Dermis blood vessel endothelial cell (primary cell): ENCODE results near the gene OR2G6. TPM values are rescaled to one million over a fixed set of nuclear protein-coding genes. Genes with fewer than 3 reads are reported as not detected.
"Not testable (repeated sequence)": the region's sequence is repeated elsewhere in the genome, so short reads cannot be mapped to it uniquely, and the experiment has no call there.

Experiments used
- DNase-seq: peaks from one replicate; pipeline ENCODE4 v3.0.0; 2010
- total RNA-seq: library from RNA; depleted of rRNA; stranded (reverse); fragments of >200 nt; gene quantifications from 2 replicates; pipeline ENCODE4 v1.2.3, GENCODE V29; 2014

OR2G6 gene
- not detected in 2 replicates for total RNA-seq

GRCh38 chr1:248507773-248508172 lies at the start of gene OR2G6:
Gene OR2G6 (plus strand): TSS chr1:248508073. CDS start chr1:248521647, 13,574 bp downstream.
- not testable (repeated sequence) for DNase-seq

GRCh38 chr1:248459117-248459516 lies 48.8 kb upstream of the OR2G6 start:
- not testable (repeated sequence) for DNase-seq

- DNase-seq: no peak
Observed at GRCh38 chr1:248471154-248471553, 36.7 kb upstream of the OR2G6 start.

- DNase-seq: not testable (repeated sequence)
Observed at GRCh38 chr1:248472111-248472510, 35.8 kb upstream of the OR2G6 start.

- not testable (repeated sequence) for DNase-seq
Observed at GRCh38 chr1:248473051-248473450, 34.8 kb upstream of the OR2G6 start, which contains the start of gene OR2T3. Gene OR2T3 (plus strand): TSS chr1:248473351. CDS start chr1:248473351, 0 bp downstream.

- not testable (repeated sequence) for DNase-seq
Observed at GRCh38 chr1:248475660-248476059, 32.2 kb upstream of the OR2G6 start.

- not testable (repeated sequence) for DNase-seq
Observed at GRCh38 chr1:248481686-248482579, 25.9 kb upstream of the OR2G6 start.

- DNase-seq: not testable (repeated sequence)
Observed at GRCh38 chr1:248488289-248488688, 19.6 kb upstream of the OR2G6 start, which contains the start of gene OR2T5. Gene OR2T5 (plus strand): TSS chr1:248488589. CDS start chr1:248488589, 0 bp downstream.

GRCh38 chr1:248496661-248497060 lies 11.2 kb upstream of the OR2G6 start:
- DNase-seq: not testable (repeated sequence)

- DNase-seq: not testable (repeated sequence)
Observed at GRCh38 chr1:248500305-248501035, 7.4 kb upstream of the OR2G6 start.

- not testable (repeated sequence) for DNase-seq
Observed at GRCh38 chr1:248510217-248510616, 2.3 kb downstream of the OR2G6 start.

- DNase-seq: no peak
Observed at GRCh38 chr1:248521856-248522255, 14.0 kb downstream of the OR2G6 start.

GRCh38 chr1:248537449-248537848 lies 29.6 kb downstream of the OR2G6 start:
- DNase-seq: not testable (repeated sequence)

- DNase-seq: not testable (repeated sequence)
Observed at GRCh38 chr1:248547383-248547782, 39.5 kb downstream of the OR2G6 start.

GRCh38 chr1:248551027-248551426 lies 43.2 kb downstream of the OR2G6 start:
- not testable (repeated sequence) for DNase-seq

GRCh38 chr1:248562672-248563071 lies 54.8 kb downstream of the OR2G6 start, which contains the start of gene OR2T29:
Gene OR2T29 (minus strand): TSS chr1:248562772. CDS start chr1:248559491, 3,281 bp downstream.
- DNase-seq: not testable (repeated sequence)

- DNase-seq: not testable (repeated sequence)
Observed at GRCh38 chr1:248565530-248566373, 57.9 kb downstream of the OR2G6 start.

GRCh38 chr1:248569049-248569448 lies 61.2 kb downstream of the OR2G6 start:
- DNase-seq: not testable (repeated sequence)

- DNase-seq: not testable (repeated sequence)
Observed at GRCh38 chr1:248570811-248571210, 62.9 kb downstream of the OR2G6 start.

- DNase-seq: not testable (repeated sequence)
Observed at GRCh38 chr1:248572049-248572448, 64.2 kb downstream of the OR2G6 start.

GRCh38 chr1:248573856-248574255 lies 66.0 kb downstream of the OR2G6 start:
- DNase-seq: not testable (repeated sequence)

- DNase-seq: not testable (repeated sequence)
Observed at GRCh38 chr1:248574657-248575056, 66.8 kb downstream of the OR2G6 start, which contains the start of gene OR2T34. Gene OR2T34 (minus strand): TSS chr1:248574757. CDS start chr1:248574757, 0 bp downstream.
